ENCODE measurements around the gene FUOM.
"Not testable (repeated sequence)": the region's sequence is repeated elsewhere in the genome, so short reads cannot be mapped to it uniquely, and the experiment has no call there.

The FUOM gene

GRCh38 chr10:133388973-133389818, 31.4 kb upstream of the FUOM start:
- DNase-seq (ENCODE audit: low read depth in 2 of 3, low spot score in 2 of 3), result no peak

- DNase-seq (ENCODE audit: low read depth in 2 of 3, low spot score in 2 of 3), result no peak
Measured at GRCh38 chr10:133388236-133388972, 30.6 kb upstream of the FUOM start.

GRCh38 chr10:133386951-133387350, 29.1 kb upstream of the FUOM start:
- DNase-seq (ENCODE audit: low read depth in 2 of 3, low spot score in 2 of 3), result not testable (repeated sequence)

- no peak for DNase-seq (ENCODE audit: low read depth in 2 of 3, low spot score in 2 of 3)
Measured at GRCh38 chr10:133385214-133385613, 27.4 kb upstream of the FUOM start.

GRCh38 chr10:133384071-133384470, 26.3 kb upstream of the FUOM start:
- DNase-seq (ENCODE audit: low read depth in 2 of 3, low spot score in 2 of 3), result no peak

- DNase-seq (ENCODE audit: low read depth in 2 of 3, low spot score in 2 of 3), result no peak
Measured at GRCh38 chr10:133383551-133383950, 25.7 kb upstream of the FUOM start.

GRCh38 chr10:133381036-133381435, 23.2 kb upstream of the FUOM start:
- DNase-seq (ENCODE audit: low read depth in 2 of 3, low spot score in 2 of 3), result no peak

GRCh38 chr10:133379801-133380666, 22.2 kb upstream of the FUOM start:
- DNase-seq (ENCODE audit: low read depth in 2 of 3, low spot score in 2 of 3), result no peak

- DNase-seq (ENCODE audit: low read depth in 2 of 3, low spot score in 2 of 3), result peak in 2 of 3 experiments; percentile 52 to 58
Measured at GRCh38 chr10:133379152-133379800, 21.5 kb upstream of the FUOM start, which contains the start of gene PAOX. TSS of gene PAOX (plus strand) at chr10:133379262. CDS start at chr10:133379317, 55 bp downstream.

- DNase-seq (ENCODE audit: low read depth in 2 of 3, low spot score in 2 of 3), result peak in 1 of 3 experiments; percentile 32
Measured at GRCh38 chr10:133378251-133379096, 20.7 kb upstream of the FUOM start.

GRCh38 chr10:133377818-133378250, 20.0 kb upstream of the FUOM start:
- no peak for DNase-seq (ENCODE audit: low read depth in 2 of 3, low spot score in 2 of 3)

GRCh38 chr10:133377025-133377817, 19.4 kb upstream of the FUOM start:
- no peak for DNase-seq (ENCODE audit: low read depth in 2 of 3, low spot score in 2 of 3)

GRCh38 chr10:133376183-133376582, 18.4 kb upstream of the FUOM start:
- DNase-seq (ENCODE audit: low read depth in 2 of 3, low spot score in 2 of 3), result not testable (repeated sequence)

GRCh38 chr10:133375357-133376115, 17.7 kb upstream of the FUOM start:
- no peak for DNase-seq (ENCODE audit: low read depth in 2 of 3, low spot score in 2 of 3)

- DNase-seq (ENCODE audit: low read depth in 2 of 3, low spot score in 2 of 3), result peak; percentile 83 to 90 (median 89)
Measured at GRCh38 chr10:133373174-133374090, 15.6 kb upstream of the FUOM start, which contains the start of gene ECHS1. TSS of gene ECHS1 (minus strand) at chr10:133373354. CDS start at chr10:133373333, 21 bp downstream.

GRCh38 chr10:133372507-133372906, 14.7 kb upstream of the FUOM start:
- DNase-seq (ENCODE audit: low read depth in 2 of 3, low spot score in 2 of 3), result no peak
